DOHH2 (cell line): ENCODE results near the gene SLC25A11.
A peak's percentile ranks its signal among the peaks of the same experiment; 100 is the strongest.

Source experiments
- H3F3A ChIP-seq: fragments of 200-600 bp; sonication (generic), shearing (Covaris generic); 2 replicates; pipeline ENCODE4 v1.6.0; 2016; ENCODE audit warnings: antibody characterized with exemption, mild to moderate bottlenecking; ENCODE audit not compliant: control insufficient read depth, insufficient read depth
- H3K27ac ChIP-seq: fragments of 200-600 bp; sonication (generic); 2 replicates; pipeline ENCODE4 v1.5.1; 2014; ENCODE audit warnings: low read depth, mild to moderate bottlenecking, low read length, moderate library complexity
- H3K27me3 ChIP-seq: fragments of 200-600 bp; sonication (generic); 2 replicates; pipeline ENCODE4 v1.6.1; 2014; ENCODE audit warnings: mild to moderate bottlenecking, low read length, mixed read lengths; ENCODE audit not compliant: control insufficient read depth
- H3K36me3 ChIP-seq: fragments of 200-600 bp; sonication (generic); 2 replicates; pipeline ENCODE4 v1.6.1; 2014; ENCODE audit warnings: mild to moderate bottlenecking, low read length, moderate library complexity, mixed read lengths; ENCODE audit not compliant: control insufficient read depth
- H3K4me1 ChIP-seq: fragments of 200-600 bp; sonication (generic); 2 replicates; pipeline ENCODE4 v1.6.1; 2014; ENCODE audit warnings: mild to moderate bottlenecking, low read length, mixed read lengths; ENCODE audit not compliant: control insufficient read depth
- H3K4me2 ChIP-seq: fragments of 200-600 bp; sonication (generic); 2 replicates; pipeline ENCODE4 v1.6.0; 2014; ENCODE audit warnings: mild to moderate bottlenecking, low read length, moderate library complexity
- H3K4me3 ChIP-seq: fragments of 200-600 bp; sonication (generic); 2 replicates; pipeline ENCODE4 v1.5.1; 2014; ENCODE audit warnings: mild to moderate bottlenecking, low read length, mixed read lengths
- H3K79me2 ChIP-seq: fragments of 200-600 bp; sonication (generic); 2 replicates; pipeline ENCODE4 v1.6.1; 2014; ENCODE audit warnings: mild to moderate bottlenecking, low read length, mixed read lengths; ENCODE audit not compliant: control insufficient read depth
- H3K9me2 ChIP-seq: fragments of 200-600 bp; sonication (generic); replicated peaks from 2 replicates; pipeline ENCODE4 v1.6.1; 2014; ENCODE audit warnings: mild to moderate bottlenecking, low read length, mixed read lengths; ENCODE audit not compliant: control insufficient read depth
- H3K9me3 ChIP-seq: fragments of 200-600 bp; sonication (generic); 2 replicates; pipeline ENCODE4 v1.6.1; 2014; ENCODE audit warnings: antibody characterized with exemption, low read length, mixed read lengths; ENCODE audit not compliant: control insufficient read depth, insufficient read depth
- H4K20me1 ChIP-seq: fragments of 200-600 bp; sonication (generic); 2 replicates; pipeline ENCODE4 v1.6.0; 2014; ENCODE audit warnings: low read depth, mild to moderate bottlenecking, antibody characterized with exemption, low read length, moderate library complexity; ENCODE audit not compliant: control insufficient read depth, insufficient read depth
- CTCF ChIP-seq: fragments of 200-600 bp; sonication (generic); IDR thresholded peaks from one replicate; pipeline ENCODE4 v1.5.1; 2014; ENCODE audit warnings: antibody characterized with exemption, mild to moderate bottlenecking, low read depth, low read length; ENCODE audit not compliant: poor library complexity, severe bottlenecking
- EZH2phosphoT487 ChIP-seq: fragments of 200-600 bp; sonication (generic); IDR thresholded peaks from 2 replicates; pipeline ENCODE4 v1.6.1; 2017; ENCODE audit warnings: borderline replicate concordance, mild to moderate bottlenecking, antibody characterized with exemption, low read length, moderate library complexity, mixed read lengths

The SLC25A11 gene

GRCh38 chr17:4939546-4939795 lies 375 bp downstream of the SLC25A11 start:
- H3K4me2 ChIP-seq: peak overlapping the region; percentile 94
- no peaks in the 10 kb centered on the region for H3K9me3 ChIP-seq
- peaks cover 85% of the 10 kb centered on the region for H3K36me3 ChIP-seq
- H3K4me3 ChIP-seq: peak overlapping the region; percentile 90
- H3K9me2 ChIP-seq: no peaks in the 10 kb centered on the region
- TF ChIP-seq EZH2phosphoT487: no peak
- no peak for TF ChIP-seq CTCF
- peaks cover 63% of the 10 kb centered on the region for H3K79me2 ChIP-seq
- H4K20me1 ChIP-seq: no peaks in the 10 kb centered on the region; the same call in 1 of the 2 replicates
- peaks cover 51% of the 10 kb centered on the region for H3K4me1 ChIP-seq
- peak overlapping the region; percentile 92 for H3K27ac ChIP-seq
- H3F3A ChIP-seq: peaks cover 34% of the 10 kb centered on the region
- H3K27me3 ChIP-seq: no peaks in the 10 kb centered on the region

GRCh38 chr17:4938688-4939545 lies 929 bp downstream of the SLC25A11 start:
- Histone ChIP-seq H3F3A (peaks cover 29% of the 10 kb centered on the region), H3K4me2 (peak overlapping the region; percentile 94), H3K79me2 (peaks cover 57% of the 10 kb centered on the region), H3K9me2 (no peaks in the 10 kb centered on the region), H3K4me1 (peaks cover 51% of the 10 kb centered on the region), H3K27me3 (no peaks in the 10 kb centered on the region), H3K9me3 (no peaks in the 10 kb centered on the region), H4K20me1 (no peaks in the 10 kb centered on the region; the same call in 1 of the 2 replicates), H3K27ac (peak overlapping the region; percentile 92), H3K36me3 (peaks cover 81% of the 10 kb centered on the region), H3K4me3 (peak overlapping the region; percentile 90)
- TF ChIP-seq EZH2phosphoT487 (no peak), CTCF (peak; percentile 15)

- Histone ChIP-seq H3K4me3 (peak overlapping the region; percentile 90; the same call in 1 of the 2 replicates), H3F3A (peaks cover 23% of the 10 kb centered on the region), H3K9me3 (no peaks in the 10 kb centered on the region), H3K4me2 (peak overlapping the region; percentile 94), H3K4me1 (peaks cover 42% of the 10 kb centered on the region), H3K27me3 (no peaks in the 10 kb centered on the region), H3K27ac (no peak overlapping the region), H3K36me3 (peaks cover 72% of the 10 kb centered on the region), H3K9me2 (no peaks in the 10 kb centered on the region), H3K79me2 (peaks cover 49% of the 10 kb centered on the region), H4K20me1 (no peaks in the 10 kb centered on the region; the same call in 1 of the 2 replicates)
- TF ChIP-seq CTCF: no peak
- no peak for TF ChIP-seq EZH2phosphoT487
These were observed 1.8 kb downstream of the SLC25A11 start for GRCh38 chr17:4938069-4938491.
